K562 (cell line): ENCODE data around the gene NME4. TPM values are rescaled to one million over a fixed set of nuclear protein-coding genes. Genes with fewer than 3 reads are reported as not detected.

ENCODE experiments used
- ARNT ChIP-seq, 2 experiments: fragments of 450-650 bp; IDR thresholded peaks; 2 replicates each; pipeline ENCODE4 v1.6.1; 2016; ENCODE audit warnings: mild to moderate bottlenecking in 1 of 2
- ATF1 ChIP-seq, 2 experiments: fragments of 450-650 bp in 1 of 2; IDR thresholded peaks; 2 replicates each; pipeline ENCODE4 v1.6.1; 2016; ENCODE audit warnings: missing compliant biosample characterization in 1 of 2, missing genetic modification characterization in 1 of 2
- CHCHD3 ChIP-seq: fragments of 250-450 bp; sonication (Bioruptor Pico); IDR thresholded peaks from 2 replicates; pipeline ENCODE4 v2.1.2; 2022; ENCODE audit warnings: mild to moderate bottlenecking
- COPS2 ChIP-seq: fragments of 450-650 bp; conservative IDR thresholded peaks from 2 replicates; pipeline ENCODE4 v1.6.1; 2016; ENCODE audit warnings: mild to moderate bottlenecking, moderate library complexity
- ETS2 ChIP-seq: IDR thresholded peaks from 2 replicates; pipeline ENCODE4 v1.6.1; 2016; ENCODE audit warnings: borderline replicate concordance, missing genetic modification characterization, mild to moderate bottlenecking, moderate library complexity, missing compliant biosample characterization; ENCODE audit not compliant: poor library complexity, severe bottlenecking
- FOXP1 ChIP-seq: sonication (generic); formaldehyde crosslinking; IDR thresholded peaks from 2 replicates; pipeline ENCODE4 v1.8.0; 2022; ENCODE audit warnings: mild to moderate bottlenecking, missing genetic modification reagents
- HMGN3 ChIP-seq: IDR thresholded peaks from 2 replicates; pipeline ENCODE4 v1.6.1; 2011; ENCODE audit warnings: borderline replicate concordance, low read depth, mild to moderate bottlenecking, mixed read lengths, low read length; ENCODE audit not compliant: insufficient read length; ENCODE audit errors: extremely low read depth
- HNRNPLL ChIP-seq: fragments of 200-400 bp; formaldehyde crosslinking; IDR thresholded peaks from 2 replicates; pipeline ENCODE4 v1.6.1; 2017; ENCODE audit warnings: low read length, low read depth, mild to moderate bottlenecking; ENCODE audit not compliant: poor library complexity, severe bottlenecking
- IFI16 ChIP-seq: fragments of 250-450 bp; sonication (Bioruptor Pico); IDR thresholded peaks from 2 replicates; pipeline ENCODE4 v2.1.2; 2022; ENCODE audit warnings: mild to moderate bottlenecking, inconsistent platforms
- MBD2 ChIP-seq: sonication (generic); IDR thresholded peaks from 2 replicates; pipeline ENCODE4 v1.6.1; 2016; ENCODE audit warnings: low read depth, borderline replicate concordance
- MTF1 ChIP-seq: fragments of 250-450 bp; sonication (Bioruptor Pico); IDR thresholded peaks from 2 replicates; pipeline ENCODE4 v1.9.0; 2021; ENCODE audit warnings: moderate library complexity, mild to moderate bottlenecking, inconsistent platforms, borderline replicate concordance
- NCOA1 ChIP-seq: fragments of 450-650 bp; IDR thresholded peaks from 2 replicates; pipeline ENCODE4 v1.6.1; 2016; ENCODE audit warnings: low read depth
- NCOA4 ChIP-seq: fragments of 450-650 bp; IDR thresholded peaks from 2 replicates; pipeline ENCODE4 v1.6.1; 2018; ENCODE audit warnings: mild to moderate bottlenecking; ENCODE audit not compliant: partially characterized antibody
- PHF8 ChIP-seq: fragments of 200-600 bp; sonication (generic); IDR thresholded peaks from 2 replicates; pipeline ENCODE4 v1.6.1; 2012; ENCODE audit warnings: mixed run types, mild to moderate bottlenecking, inconsistent platforms, low read length, moderate library complexity, borderline replicate concordance
- POLR2G ChIP-seq: fragments of 200-400 bp; formaldehyde crosslinking; IDR thresholded peaks from 2 replicates; pipeline ENCODE4 v1.6.1; 2017; ENCODE audit warnings: low read depth, mild to moderate bottlenecking, antibody characterized with exemption, low read length, moderate library complexity
- RAD51 ChIP-seq: fragments of 450-650 bp; IDR thresholded peaks from 2 replicates; pipeline ENCODE4 v1.7.1; 2016; ENCODE audit warnings: low read depth, mild to moderate bottlenecking, borderline replicate concordance
- RBM14 ChIP-seq: fragments of 200-400 bp; formaldehyde crosslinking; IDR thresholded peaks from 2 replicates; pipeline ENCODE4 v1.6.1; 2018; ENCODE audit warnings: low read depth, mild to moderate bottlenecking, low read length, moderate library complexity, borderline replicate concordance; ENCODE audit not compliant: insufficient read depth
- TCF7L2 ChIP-seq: fragments of 150-350 bp; IDR thresholded peaks from 2 replicates; pipeline ENCODE4 v1.6.1; 2016; ENCODE audit warnings: low read depth, mild to moderate bottlenecking, low read length, moderate library complexity
- U2AF2 ChIP-seq: fragments of 200-400 bp; formaldehyde crosslinking; optimal IDR thresholded peaks from 2 replicates; pipeline ENCODE3; 2017; ENCODE audit warnings: low read depth, mild to moderate bottlenecking, low read length
- ZNF668 ChIP-seq: fragments of 250-450 bp; sonication (Bioruptor Pico); IDR thresholded peaks from 2 replicates; pipeline ENCODE4 v1.8.0; 2022; ENCODE audit warnings: mild to moderate bottlenecking, inconsistent platforms
- ZNF740 ChIP-seq, 3 experiments: fragments of 200-800 bp in 1 of 3; sonication (Bioruptor generic) in 1 of 3; sonication (generic) in 1 of 3; formaldehyde crosslinking in 1 of 3; IDR thresholded peaks; 2 replicates each; pipeline versions ENCODE4 v1.6.1 to v1.8.0; 2016 to 2022; ENCODE audit warnings: mild to moderate bottlenecking in 2 of 3, missing compliant biosample characterization in 2 of 3, missing genetic modification characterization in 2 of 3, missing genetic modification reagents in 1 of 3
- polyA plus RNA-seq, 8 experiments: library from polyadenylated mRNA; depleted of rRNA in 4 of 8; stranded (reverse) in 5 of 8; unstranded in 3 of 8; fragments of >200 nt; fragmentation: Nextera tagmentation in 2 of 8; fragmentation: Illumina TruSeq in 1 of 8; extraction: Ambion mirVana in 2 of 8; extraction: Trizol in 1 of 8; gene quantifications; 2 replicates each; pipeline versions ENCODE4 v1.2.1 to v1.2.3, GENCODE V29; 2011 to 2014; ENCODE audit warnings: inconsistent platforms in 1 of 8, missing spikeins in 1 of 8
- total RNA-seq, 7 experiments: library from RNA; depleted of rRNA in 6 of 7; stranded (reverse); fragments of >200 nt in 6 of 7; fragmentation: Illumina TruSeq in 2 of 7; extraction: Trizol in 2 of 7; gene quantifications; 2 replicates each; pipeline versions ENCODE4 v1.2.1 to v1.2.3, GENCODE V29; 2011 to 2021; ENCODE audit warnings: low replicate concordance in 1 of 7
- TF ChIP-seq, protein P1 (sequence below): sonication (generic); formaldehyde crosslinking; IDR thresholded peaks from 2 replicates; pipeline ENCODE4 v1.8.1; 2023; ENCODE audit warnings: missing genetic modification reagents, mild to moderate bottlenecking, borderline replicate concordance
- TF ChIP-seq, protein P2 (sequence below): sonication (generic); formaldehyde crosslinking; IDR thresholded peaks from 2 replicates; pipeline ENCODE4 v1.9.0; 2022; ENCODE audit warnings: mild to moderate bottlenecking, missing genetic modification reagents

NME4 gene
- total and polyA plus RNA-seq, 9 of the 15 experiments (the other 6 are each of a cell fraction or from before 2014, with no cell fraction given), result 15.4 to 264 (median 139) TPM

DNA sequence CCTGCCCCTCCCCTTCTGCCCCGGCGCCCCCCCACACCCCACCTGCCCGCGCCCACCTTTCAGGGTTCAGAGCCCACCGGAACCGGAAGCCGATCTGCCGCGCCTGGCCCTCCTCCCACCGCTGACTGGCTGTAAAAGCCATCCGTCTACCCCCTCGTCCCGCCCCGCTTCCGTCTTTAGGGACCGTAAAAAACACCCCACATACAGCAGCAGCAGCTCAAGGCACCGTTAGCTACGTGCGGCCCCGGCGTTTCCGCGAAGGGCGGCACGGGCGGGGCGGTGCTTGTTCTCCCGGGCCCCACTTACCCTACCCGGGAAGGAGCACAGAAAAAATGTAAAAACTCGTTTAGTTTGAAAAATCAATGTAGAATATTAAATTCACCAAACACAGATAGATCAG lies 26.6 kb upstream of the NME4 start, which contains the start of gene MRPL28 (continued):
- TF ChIP-seq, protein P1, sequence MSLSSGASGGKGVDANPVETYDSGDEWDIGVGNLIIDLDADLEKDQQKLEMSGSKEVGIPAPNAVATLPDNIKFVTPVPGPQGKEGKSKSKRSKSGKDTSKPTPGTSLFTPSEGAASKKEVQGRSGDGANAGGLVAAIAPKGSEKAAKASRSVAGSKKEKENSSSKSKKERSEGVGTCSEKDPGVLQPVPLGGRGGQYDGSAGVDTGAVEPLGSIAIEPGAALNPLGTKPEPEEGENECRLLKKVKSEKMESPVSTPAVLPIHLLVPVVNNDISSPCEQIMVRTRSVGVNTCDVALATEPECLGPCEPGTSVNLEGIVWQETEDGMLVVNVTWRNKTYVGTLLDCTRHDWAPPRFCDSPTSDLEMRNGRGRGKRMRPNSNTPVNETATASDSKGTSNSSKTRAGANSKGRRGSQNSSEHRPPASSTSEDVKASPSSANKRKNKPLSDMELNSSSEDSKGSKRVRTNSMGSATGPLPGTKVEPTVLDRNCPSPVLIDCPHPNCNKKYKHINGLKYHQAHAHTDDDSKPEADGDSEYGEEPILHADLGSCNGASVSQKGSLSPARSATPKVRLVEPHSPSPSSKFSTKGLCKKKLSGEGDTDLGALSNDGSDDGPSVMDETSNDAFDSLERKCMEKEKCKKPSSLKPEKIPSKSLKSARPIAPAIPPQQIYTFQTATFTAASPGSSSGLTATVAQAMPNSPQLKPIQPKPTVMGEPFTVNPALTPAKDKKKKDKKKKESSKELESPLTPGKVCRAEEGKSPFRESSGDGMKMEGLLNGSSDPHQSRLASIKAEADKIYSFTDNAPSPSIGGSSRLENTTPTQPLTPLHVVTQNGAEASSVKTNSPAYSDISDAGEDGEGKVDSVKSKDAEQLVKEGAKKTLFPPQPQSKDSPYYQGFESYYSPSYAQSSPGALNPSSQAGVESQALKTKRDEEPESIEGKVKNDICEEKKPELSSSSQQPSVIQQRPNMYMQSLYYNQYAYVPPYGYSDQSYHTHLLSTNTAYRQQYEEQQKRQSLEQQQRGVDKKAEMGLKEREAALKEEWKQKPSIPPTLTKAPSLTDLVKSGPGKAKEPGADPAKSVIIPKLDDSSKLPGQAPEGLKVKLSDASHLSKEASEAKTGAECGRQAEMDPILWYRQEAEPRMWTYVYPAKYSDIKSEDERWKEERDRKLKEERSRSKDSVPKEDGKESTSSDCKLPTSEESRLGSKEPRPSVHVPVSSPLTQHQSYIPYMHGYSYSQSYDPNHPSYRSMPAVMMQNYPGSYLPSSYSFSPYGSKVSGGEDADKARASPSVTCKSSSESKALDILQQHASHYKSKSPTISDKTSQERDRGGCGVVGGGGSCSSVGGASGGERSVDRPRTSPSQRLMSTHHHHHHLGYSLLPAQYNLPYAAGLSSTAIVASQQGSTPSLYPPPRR, result no peak
- TF ChIP-seq COPS2 (no peak), NCOA4 (no peak), ATF1 (CRISPR knock-in tag; IDR thresholded peaks at IDR 0.05) (no peak), ATF1 (tag; IDR thresholded peaks at IDR 0.05) (peak; percentile 45), HNRNPLL (peak; percentile 91), TCF7L2 (no peak), RBM14 (no peak), ZNF740 (CRISPR knock-in tag; IDR thresholded peaks at IDR 0.05) (no peak), ZNF740 (tag; IDR thresholded peaks at IDR 0.05) (no peak), MBD2 (peak; percentile 77), ETS2 (no peak), ZNF668 (CRISPR knock-in tag) (no peak), U2AF2 (no peak), FOXP1 (CRISPR knock-in tag) (no peak), RAD51 (no peak), POLR2G (no peak), PHF8 (no peak), CHCHD3 (CRISPR knock-in tag) (no peak), NCOA1 (no peak), ARNT (IDR thresholded peaks at IDR 0.05) (0 out of 4 replicates have a peak, but pooled peaks of 1 of the 2 experiments have one; percentile 55), MTF1 (CRISPR knock-in tag) (no peak), IFI16 (CRISPR knock-in tag) (no peak), HMGN3 (peak; percentile 67)
- TF ChIP-seq, protein P2, sequence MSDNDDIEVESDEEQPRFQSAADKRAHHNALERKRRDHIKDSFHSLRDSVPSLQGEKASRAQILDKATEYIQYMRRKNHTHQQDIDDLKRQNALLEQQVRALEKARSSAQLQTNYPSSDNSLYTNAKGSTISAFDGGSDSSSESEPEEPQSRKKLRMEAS (CRISPR knock-in tag), result no peak
